K562 (cell line): ENCODE measurements around the gene SP140L. TPM values are rescaled to one million over a fixed set of nuclear protein-coding genes. Genes with fewer than 3 reads are reported as not detected.

Source experiments
- ATAC-seq: fragments of 200-7000 bp; cut with Tn5 transposase; 3 replicates; pipeline ENCODE4 v1.9.1; 2020; ENCODE audit warnings: moderate library complexity
- BruUV-seq: library from RNA; stranded (reverse); fragments of 400-500 nt; replicated peaks from 2 replicates; lab custom pipeline; 2021; lab: Mats Ljungman, UMichigan
- CTCF ChIA-PET: fragments of 300-600 bp; formaldehyde crosslinking; extraction: SDS; loops from one replicate; lab custom pipeline; 2021; ENCODE audit warnings: low intra/inter-chr PET ratio; lab: Yijun Ruan, JAX
- POLR2A ChIA-PET: fragments of 300-600, 350-650 bp; sonication (Branson Sonifier 250); formaldehyde crosslinking; extraction: SDS; loops from one replicate; lab custom pipeline; 2021; ENCODE audit warnings: antibody characterized with exemption, inconsistent platforms; lab: Yijun Ruan, JAX
- DNase-seq, 4 experiments: peaks; one replicate each; pipeline versions ENCODE4 v3.0.0 to v3.0.0-alpha.2; 2011 to 2018; ENCODE audit warnings: low spot score in 3 of 4, mixed read lengths in 3 of 4; ENCODE audit errors: extremely low read depth in 1 of 4
- FAIRE-seq: peaks from 2 replicates; lab custom pipeline; 2011; peaks lifted over from hg19 to GRCh38; lab: Jason Lieb, UNC
- H2AFZ ChIP-seq: 2 replicates; pipeline ENCODE4 v1.6.0; 2011; ENCODE audit warnings: low read depth, low read length, control low read depth, inconsistent platforms
- H3K27ac ChIP-seq: fragments of 200-600 bp; 3 replicates; pipeline ENCODE4 v1.8.0; 2011; ENCODE audit warnings: low read depth, mild to moderate bottlenecking, control low read depth, inconsistent platforms, low read length, moderate library complexity, mixed read lengths; ENCODE audit errors: extremely low read depth
- H3K27me3 ChIP-seq, 2 experiments: fragments of 300-600 bp in 1 of 2; 2 replicates in 1 of 2; 3 replicates in 1 of 2; pipeline versions ENCODE4 v1.6.0 to v1.8.0; 2011; ENCODE audit warnings: inconsistent platforms in 2 of 2, low read length in 2 of 2, mild to moderate bottlenecking in 1 of 2, mixed read lengths in 1 of 2, moderate library complexity in 1 of 2; ENCODE audit not compliant: control insufficient read depth in 2 of 2, insufficient read depth in 2 of 2
- H3K36me3 ChIP-seq: fragments of 300-600 bp; 3 replicates; pipeline ENCODE4 v1.8.0; 2011; ENCODE audit warnings: mild to moderate bottlenecking, low read length, inconsistent platforms; ENCODE audit not compliant: control insufficient read depth, insufficient read depth
- H3K4me1 ChIP-seq, 2 experiments: fragments of 200-600 bp in 1 of 2; replicated peaks in 1 of 2; 2 replicates in 1 of 2; 3 replicates in 1 of 2; pipeline versions ENCODE4 v1.5.1 to v1.8.0; 2011; ENCODE audit warnings: inconsistent platforms in 2 of 2, low read length in 2 of 2, mild to moderate bottlenecking in 1 of 2, mixed read lengths in 1 of 2, moderate library complexity in 1 of 2; ENCODE audit not compliant: control insufficient read depth in 2 of 2, insufficient read depth in 2 of 2
- H3K4me2 ChIP-seq: 2 replicates; pipeline ENCODE4 v1.6.1; 2011; ENCODE audit warnings: low read length, control low read depth, inconsistent platforms, mixed read lengths; ENCODE audit not compliant: insufficient read depth
- H3K4me3 ChIP-seq: fragments of 200-600 bp; sonication (generic), shearing (Covaris generic); 2 replicates; pipeline ENCODE4 v1.5.1; 2016; ENCODE audit warnings: control low read depth, inconsistent platforms
- H3K79me2 ChIP-seq: fragments of 200-600 bp; 3 replicates; pipeline ENCODE4 v1.8.0; 2011; ENCODE audit warnings: low read length, inconsistent platforms; ENCODE audit not compliant: control insufficient read depth, insufficient read depth
- H3K9ac ChIP-seq, 2 experiments: 2 replicates each; pipeline versions ENCODE4 v1.6.0 to v1.6.1; 2011; ENCODE audit warnings: low read depth in 2 of 2, low read length in 2 of 2, control low read depth in 1 of 2, inconsistent platforms in 1 of 2, mild to moderate bottlenecking in 1 of 2, mixed read lengths in 1 of 2; ENCODE audit not compliant: insufficient read depth in 1 of 2
- H3K9me1 ChIP-seq: one replicate; pipeline ENCODE4 v1.6.0; 2011; ENCODE audit warnings: inconsistent platforms, mild to moderate bottlenecking, low read length, moderate library complexity; ENCODE audit not compliant: control insufficient read depth, insufficient read depth
- H3K9me3 ChIP-seq: replicated peaks from 2 replicates; pipeline ENCODE4 v1.5.1; 2011; ENCODE audit warnings: low read depth, low read length, inconsistent platforms; ENCODE audit not compliant: control insufficient read depth, insufficient read depth
- H4K20me1 ChIP-seq: replicated peaks from 2 replicates; pipeline ENCODE4 v1.6.1; 2011; ENCODE audit warnings: low read length, inconsistent platforms, mixed read lengths; ENCODE audit not compliant: control insufficient read depth, insufficient read depth
- ARNT ChIP-seq, 2 experiments: fragments of 450-650 bp; IDR thresholded peaks; 2 replicates each; pipeline ENCODE4 v1.6.1; 2016; ENCODE audit warnings: mild to moderate bottlenecking in 1 of 2
- CTCFL ChIP-seq: IDR thresholded peaks from 2 replicates; pipeline ENCODE4 v1.6.1; 2011; ENCODE audit warnings: borderline replicate concordance, low read depth, mild to moderate bottlenecking, moderate library complexity, low read length; ENCODE audit not compliant: insufficient read depth, poor library complexity, severe bottlenecking
- HDGF ChIP-seq: fragments of 450-650 bp; IDR thresholded peaks from 2 replicates; pipeline ENCODE4 v1.6.1; 2016
- HNRNPK ChIP-seq: fragments of 200-400 bp; formaldehyde crosslinking; IDR thresholded peaks from one replicate; pipeline ENCODE4 v1.6.1; 2018; ENCODE audit warnings: mild to moderate bottlenecking, low read depth, low read length; ENCODE audit not compliant: poor library complexity, severe bottlenecking
- HNRNPLL ChIP-seq: fragments of 200-400 bp; formaldehyde crosslinking; IDR thresholded peaks from 2 replicates; pipeline ENCODE4 v1.6.1; 2017; ENCODE audit warnings: low read length, low read depth, mild to moderate bottlenecking; ENCODE audit not compliant: poor library complexity, severe bottlenecking
- IRF1 ChIP-seq: sonication (generic); formaldehyde crosslinking; IDR thresholded peaks from 2 replicates; pipeline ENCODE4 v1.8.0; 2022; ENCODE audit warnings: missing genetic modification reagents, mild to moderate bottlenecking, borderline replicate concordance
- KDM4B ChIP-seq, 2 experiments: fragments of 450-650 bp in 1 of 2; sonication (generic) in 1 of 2; IDR thresholded peaks; 2 replicates each; pipeline ENCODE4 v1.6.1; 2016 to 2017; ENCODE audit warnings: borderline replicate concordance in 2 of 2, antibody characterized with exemption in 1 of 2, low read depth in 1 of 2, mild to moderate bottlenecking in 1 of 2
- MCM5 ChIP-seq: fragments of 450-650 bp; IDR thresholded peaks from 2 replicates; pipeline ENCODE4 v1.6.1; 2016; ENCODE audit warnings: low read depth
- NCOA1 ChIP-seq: fragments of 450-650 bp; IDR thresholded peaks from 2 replicates; pipeline ENCODE4 v1.6.1; 2016; ENCODE audit warnings: low read depth
- NONO ChIP-seq, 2 experiments: fragments of 200-400 bp in 1 of 2; fragments of 450-650 bp in 1 of 2; formaldehyde crosslinking in 1 of 2; IDR thresholded peaks; 2 replicates each; pipeline ENCODE4 v1.6.1; 2017; ENCODE audit warnings: low read depth in 2 of 2, mild to moderate bottlenecking in 2 of 2, moderate library complexity in 2 of 2, low read length in 1 of 2
- NR2C1 ChIP-seq, 2 experiments: fragments of 450-650 bp; IDR thresholded peaks; 2 replicates each; pipeline ENCODE4 v1.6.1; 2017; ENCODE audit warnings: mild to moderate bottlenecking in 2 of 2, antibody characterized with exemption in 1 of 2, inconsistent platforms in 1 of 2, missing compliant biosample characterization in 1 of 2, missing genetic modification characterization in 1 of 2
- POLR2AphosphoS5 ChIP-seq: IDR thresholded peaks from 2 replicates; pipeline ENCODE4 v1.6.1; 2011; ENCODE audit warnings: mild to moderate bottlenecking, low read depth, low read length, moderate library complexity; ENCODE audit not compliant: control insufficient read depth, insufficient read depth
- RCOR1 ChIP-seq, 2 experiments: IDR thresholded peaks; 2 replicates each; pipeline ENCODE4 v1.6.1; 2012; ENCODE audit warnings: low read depth in 2 of 2, low read length in 2 of 2, borderline replicate concordance in 1 of 2, improper control_type of control experiment in 1 of 2
- RHOXF2B ChIP-seq: fragments of 250-450 bp; sonication (Bioruptor Pico); conservative IDR thresholded peaks from 2 replicates; pipeline ENCODE4 v1.5.1; 2021
- SMAD3 ChIP-seq: fragments of 450-650 bp; formaldehyde crosslinking; conservative IDR thresholded peaks from 2 replicates; pipeline ENCODE4 v1.4.0; 2020; ENCODE audit warnings: mild to moderate bottlenecking
- ZNF232 ChIP-seq: sonication (generic); formaldehyde crosslinking; IDR thresholded peaks from 2 replicates; pipeline ENCODE4 v1.8.0; 2022; ENCODE audit warnings: mild to moderate bottlenecking, missing genetic modification reagents
- ZNF263 ChIP-seq: sonication (generic); formaldehyde crosslinking; IDR thresholded peaks from 2 replicates; pipeline ENCODE4 v1.8.0; 2022; ENCODE audit warnings: mild to moderate bottlenecking, missing genetic modification reagents, borderline replicate concordance
- ZNF586 ChIP-seq: fragments of 450-650 bp; formaldehyde crosslinking; conservative IDR thresholded peaks from 2 replicates; pipeline ENCODE4 v1.4.0; 2020; ENCODE audit warnings: mild to moderate bottlenecking, moderate library complexity
- ZNF830 ChIP-seq: fragments of 250-450 bp; sonication (Bioruptor Pico); IDR thresholded peaks from 2 replicates; pipeline ENCODE4 v1.5.0; 2021; ENCODE audit warnings: mild to moderate bottlenecking
- WGBS: fragments of 100-300 bp; shearing (Covaris generic); methylation state at CpG from one replicate; pipeline ENCODE4 v1.1.6; 2016; ENCODE audit warnings: low coverage, mixed read lengths; ENCODE audit not compliant: insufficient coverage; ENCODE audit errors: missing lambda C conversion rate; 5-methylcytosine and 5-hydroxymethylcytosine counted together
- in situ Hi-C: fragments of 300-500 bp; cut with MboI; formaldehyde crosslinking; loops from 4 replicates; pipeline ENCODE4 v1.15.0; 2018; ENCODE audit warnings: inconsistent platforms, mixed read lengths
- intact Hi-C: fragments of 100-400 bp; cut with micrococcal nuclease; formaldehyde crosslinking; loops from 2 replicates; pipeline ENCODE4 v1.14.2; 2022
- polyA plus RNA-seq, 8 experiments: library from polyadenylated mRNA; depleted of rRNA in 4 of 8; stranded (reverse) in 5 of 8; unstranded in 3 of 8; fragments of >200 nt; fragmentation: Nextera tagmentation in 2 of 8; fragmentation: Illumina TruSeq in 1 of 8; extraction: Ambion mirVana in 2 of 8; extraction: Trizol in 1 of 8; gene quantifications; 2 replicates each; pipeline versions ENCODE4 v1.2.1 to v1.2.3, GENCODE V29; 2011 to 2014; ENCODE audit warnings: inconsistent platforms in 1 of 8, missing spikeins in 1 of 8
- total RNA-seq, 7 experiments: library from RNA; depleted of rRNA in 6 of 7; stranded (reverse); fragments of >200 nt in 6 of 7; fragmentation: Illumina TruSeq in 2 of 7; extraction: Trizol in 2 of 7; gene quantifications; 2 replicates each; pipeline versions ENCODE4 v1.2.1 to v1.2.3, GENCODE V29; 2011 to 2021; ENCODE audit warnings: low replicate concordance in 1 of 7
- TF ChIP-seq, protein P1 (sequence below): fragments of 250-450 bp; sonication (Bioruptor Pico); IDR thresholded peaks from 2 replicates; pipeline ENCODE4 v1.5.0; 2021

Gene SP140L
- total and polyA plus RNA-seq, 9 of the 15 experiments (the other 6 are each of a cell fraction or from before 2014, with no cell fraction given), result 4.0 to 15.5 (median 11.3) TPM

- 11% methylated on average over 1 of the region's 1 CpG for WGBS
- no peak for TF ChIP-seq ZNF830 (CRISPR knock-in tag)
- TF ChIP-seq NR2C1 (IDR thresholded peaks at IDR 0.05), result no peak
- no peak for TF ChIP-seq NR2C1 (tag; IDR thresholded peaks at IDR 0.05)
- TF ChIP-seq ZNF263 (CRISPR knock-in tag), result no peak
- no peak for TF ChIP-seq RCOR1 (IDR thresholded peaks at IDR 0.05; ENCODE audit: borderline replicate concordance in 1 of 2, low read depth in 2 of 2, low read length in 2 of 2)
- no peak for TF ChIP-seq MCM5
- no peak for TF ChIP-seq ZNF586 (CRISPR knock-in tag)
- TF ChIP-seq POLR2AphosphoS5, result no peak
- TF ChIP-seq, protein P1, sequence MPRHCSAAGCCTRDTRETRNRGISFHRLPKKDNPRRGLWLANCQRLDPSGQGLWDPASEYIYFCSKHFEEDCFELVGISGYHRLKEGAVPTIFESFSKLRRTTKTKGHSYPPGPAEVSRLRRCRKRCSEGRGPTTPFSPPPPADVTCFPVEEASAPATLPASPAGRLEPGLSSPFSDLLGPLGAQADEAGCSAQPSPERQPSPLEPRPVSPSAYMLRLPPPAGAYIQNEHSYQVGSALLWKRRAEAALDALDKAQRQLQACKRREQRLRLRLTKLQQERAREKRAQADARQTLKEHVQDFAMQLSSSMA, result no peak
- TF ChIP-seq CTCFL, result no peak
- no peak for TF ChIP-seq SMAD3 (CRISPR knock-in tag)
- no peak for TF ChIP-seq NONO (IDR thresholded peaks at IDR 0.05; ENCODE audit: low read depth in 2 of 2, low read length in 1 of 2)
- no peak for TF ChIP-seq KDM4B (IDR thresholded peaks at IDR 0.05; ENCODE audit: borderline replicate concordance in 2 of 2, low read depth in 1 of 2)
- no peak for TF ChIP-seq HNRNPK
- TF ChIP-seq HDGF, result no peak
- TF ChIP-seq ARNT (IDR thresholded peaks at IDR 0.05), result no peak
- TF ChIP-seq NCOA1, result no peak
- TF ChIP-seq HNRNPLL, result no peak
- no peak for TF ChIP-seq RHOXF2B (CRISPR knock-in tag)
- no peak for TF ChIP-seq IRF1 (CRISPR knock-in tag)
- TF ChIP-seq ZNF232 (CRISPR knock-in tag), result no peak
- peaks cover 4% of the 10 kb centered on the region; the same call in 1 of the 3 replicates for H3K36me3 ChIP-seq
- no peak for DNase-seq
- ChIA-PET POLR2A (no interaction called here), CTCF (no interaction called here)
- ATAC-seq, result no peak
- H3K9ac ChIP-seq, result no peak overlapping the region
- intact Hi-C loops (no loop called here), in situ Hi-C loops (no loop called here)
- no peak for FAIRE-seq
- no peak overlapping the region for H3K4me3 ChIP-seq
- H3K4me1 ChIP-seq, result no peaks in the 10 kb centered on the region
- no peak overlapping the region for H3K27ac ChIP-seq
- H3K4me2 ChIP-seq, result no peak overlapping the region
- BruUV-seq, result no TSS peak
- no peaks in the 10 kb centered on the region for H3K9me3 ChIP-seq
- no peaks in the 10 kb centered on the region for H3K79me2 ChIP-seq
- H2AFZ ChIP-seq, result no peak overlapping the region
- H3K9me1 ChIP-seq, result no peaks in the 10 kb centered on the region
- no peaks in the 10 kb centered on the region for H4K20me1 ChIP-seq
- no peaks in the 10 kb centered on the region for H3K27me3 ChIP-seq
Observed at GRCh38 chr2:230360028-230360427, 33.0 kb downstream of the SP140L start.
